Measurements from ENCODE around the gene RNF11.

- TF ChIP-seq POLR2AphosphoS5 (IDR thresholded peaks at IDR 0.05; ENCODE audit: borderline replicate concordance, low read depth, low read length) (no peak), EZH2 (IDR thresholded peaks at IDR 0.05) (no peak), FOXP2 (optimal IDR thresholded peaks at IDR 0.05; ENCODE audit: control extremely low read depth, extremely low read length, insufficient read depth) (no peak)
Observed at GRCh38 chr1:51276286-51276685, 40.2 kb downstream of the RNF11 start.

All from SK-N-MC (cell line).